Endothelial cell (in vitro differentiated cells): ENCODE data around the gene HELB. TPM values are rescaled to one million over a fixed set of nuclear protein-coding genes. Genes with fewer than 3 reads are reported as not detected.
"Not testable (repeated sequence)": the region's sequence is repeated elsewhere in the genome, so short reads cannot be mapped to it uniquely, and the experiment has no call there.

Experiments used
- DNase-seq: peaks from one replicate; pipeline ENCODE4 v3.0.0; 2021; ENCODE audit warnings: low spot score
- H3K27ac Mint-ChIP-seq: one replicate; pipeline ENCODE4 v1.8.0; 2021; ENCODE audit warnings: mixed read lengths, inconsistent platforms; ENCODE audit not compliant: unreplicated experiment
- H3K27me3 Mint-ChIP-seq: one replicate; pipeline ENCODE4 v1.8.0; 2021; ENCODE audit warnings: mild to moderate bottlenecking, moderate library complexity, mixed read lengths, inconsistent platforms; ENCODE audit not compliant: unreplicated experiment
- H3K36me3 Mint-ChIP-seq: one replicate; pipeline ENCODE4 v1.8.0; 2021; ENCODE audit warnings: mild to moderate bottlenecking, low read depth, mixed read lengths, inconsistent platforms; ENCODE audit not compliant: unreplicated experiment
- H3K4me1 Mint-ChIP-seq: one replicate; pipeline ENCODE4 v1.8.0; 2021; ENCODE audit warnings: mild to moderate bottlenecking, mixed read lengths, inconsistent platforms; ENCODE audit not compliant: unreplicated experiment
- H3K4me3 Mint-ChIP-seq: one replicate; pipeline ENCODE4 v1.8.0; 2021; ENCODE audit warnings: mild to moderate bottlenecking, mixed read lengths, inconsistent platforms; ENCODE audit not compliant: unreplicated experiment
- H3K9me3 Mint-ChIP-seq: one replicate; pipeline ENCODE4 v1.8.0; 2021; ENCODE audit warnings: mixed read lengths, inconsistent platforms; ENCODE audit not compliant: unreplicated experiment
- total RNA-seq: library from RNA; stranded (reverse); fragmentation: NEBNext Ultra II Directional; extraction: Animal tissue kit (Norgen Biotek cat#: 25700); gene quantifications from one replicate; pipeline ENCODE4 v1.2.1, GENCODE V29; 2021; ENCODE audit not compliant: unreplicated experiment
- TF ChIP-seq, protein P1 (sequence below): fragments of 200-600 bp; sonication (generic); IDR thresholded peaks from one replicate; pipeline ENCODE4 v1.5.0; 2021; ENCODE audit warnings: antibody characterized with exemption; ENCODE audit not compliant: unreplicated experiment

HELB gene
- total RNA-seq, 1 donor from 2014 or later = 3.7 TPM

DNA sequence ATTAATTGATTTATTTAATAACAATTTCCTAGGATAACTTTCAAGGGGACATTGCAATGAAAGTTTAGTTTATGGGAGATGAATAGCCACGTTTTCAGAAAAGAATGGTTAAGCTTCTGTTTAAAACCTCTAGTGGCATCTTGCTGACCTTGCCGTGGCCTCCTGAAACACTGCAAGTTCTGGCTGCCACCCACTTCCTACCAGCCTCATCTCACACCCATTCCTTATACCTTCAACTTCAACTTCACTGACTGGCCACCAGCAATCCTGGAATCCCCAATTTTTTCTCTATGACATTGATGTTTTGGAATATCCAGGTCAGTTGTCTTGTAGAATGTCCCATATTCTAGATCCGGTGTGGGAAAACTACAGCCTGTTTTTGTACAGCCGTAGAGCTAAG is 5.2 kb upstream of the HELB start:
- Mint-ChIP-seq H3K27ac (no peak overlapping the region), H3K36me3 (no peaks in the 10 kb centered on the region), H3K9me3 (no peaks in the 10 kb centered on the region), H3K27me3 (no peaks in the 10 kb centered on the region), H3K4me3 (no peak overlapping the region), H3K4me1 (no peaks in the 10 kb centered on the region)
- no peak for DNase-seq
- TF ChIP-seq, protein P1, sequence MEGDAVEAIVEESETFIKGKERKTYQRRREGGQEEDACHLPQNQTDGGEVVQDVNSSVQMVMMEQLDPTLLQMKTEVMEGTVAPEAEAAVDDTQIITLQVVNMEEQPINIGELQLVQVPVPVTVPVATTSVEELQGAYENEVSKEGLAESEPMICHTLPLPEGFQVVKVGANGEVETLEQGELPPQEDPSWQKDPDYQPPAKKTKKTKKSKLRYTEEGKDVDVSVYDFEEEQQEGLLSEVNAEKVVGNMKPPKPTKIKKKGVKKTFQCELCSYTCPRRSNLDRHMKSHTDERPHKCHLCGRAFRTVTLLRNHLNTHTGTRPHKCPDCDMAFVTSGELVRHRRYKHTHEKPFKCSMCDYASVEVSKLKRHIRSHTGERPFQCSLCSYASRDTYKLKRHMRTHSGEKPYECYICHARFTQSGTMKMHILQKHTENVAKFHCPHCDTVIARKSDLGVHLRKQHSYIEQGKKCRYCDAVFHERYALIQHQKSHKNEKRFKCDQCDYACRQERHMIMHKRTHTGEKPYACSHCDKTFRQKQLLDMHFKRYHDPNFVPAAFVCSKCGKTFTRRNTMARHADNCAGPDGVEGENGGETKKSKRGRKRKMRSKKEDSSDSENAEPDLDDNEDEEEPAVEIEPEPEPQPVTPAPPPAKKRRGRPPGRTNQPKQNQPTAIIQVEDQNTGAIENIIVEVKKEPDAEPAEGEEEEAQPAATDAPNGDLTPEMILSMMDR = no peak

DNA sequence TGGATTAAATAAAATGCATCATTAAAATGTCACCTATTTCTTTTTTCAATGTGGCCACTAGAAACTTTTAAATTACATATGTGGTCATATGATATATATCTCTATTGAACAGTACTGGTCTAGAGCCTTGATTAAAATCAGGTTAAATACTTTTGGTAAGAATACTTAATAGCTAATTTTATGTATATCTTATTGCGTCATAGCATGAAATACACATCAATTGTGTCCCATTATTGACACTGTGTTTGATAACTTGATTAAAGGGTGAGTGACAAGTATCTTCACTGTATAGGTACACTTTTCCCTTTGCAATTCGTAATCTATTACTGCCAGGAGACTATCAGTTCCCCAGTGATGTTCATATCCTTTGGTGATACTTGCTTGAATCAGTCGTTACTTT is 4.4 kb upstream of the HELB start:
- Mint-ChIP-seq H3K4me1 (peaks cover 4% of the 10 kb centered on the region), H3K9me3 (no peaks in the 10 kb centered on the region), H3K27ac (no peak overlapping the region), H3K36me3 (no peaks in the 10 kb centered on the region), H3K4me3 (no peak overlapping the region), H3K27me3 (no peaks in the 10 kb centered on the region)
- TF ChIP-seq, protein P1 = no peak
- no peak for DNase-seq

DNA sequence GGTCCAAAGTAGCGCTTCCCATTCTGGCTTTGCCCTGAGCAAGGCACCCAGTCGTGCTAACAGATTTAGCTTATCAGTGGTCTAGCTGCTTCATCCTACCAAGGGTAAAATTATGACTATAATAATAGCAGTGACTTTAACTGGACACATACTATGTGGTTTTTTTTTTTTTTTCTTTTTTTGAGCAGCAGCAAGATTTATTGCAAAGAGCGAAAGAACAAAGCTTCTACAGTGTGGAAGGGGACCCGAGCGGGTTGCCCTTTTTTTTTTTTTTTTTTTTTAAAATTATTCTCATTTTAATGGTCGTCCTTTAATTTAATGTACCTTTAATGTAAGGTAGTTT is 505 bp downstream of the HELB start:
- peaks cover 28% of the 10 kb centered on the region for H3K4me1 Mint-ChIP-seq
- H3K36me3 Mint-ChIP-seq = no peaks in the 10 kb centered on the region
- TF ChIP-seq, protein P1 = no peak
- no peaks in the 10 kb centered on the region for H3K9me3 Mint-ChIP-seq
- no peaks in the 10 kb centered on the region for H3K27me3 Mint-ChIP-seq
- peak overlapping the region; percentile 10 for H3K27ac Mint-ChIP-seq
- DNase-seq = no peak
- H3K4me3 Mint-ChIP-seq = peak overlapping the region; percentile 95

DNA sequence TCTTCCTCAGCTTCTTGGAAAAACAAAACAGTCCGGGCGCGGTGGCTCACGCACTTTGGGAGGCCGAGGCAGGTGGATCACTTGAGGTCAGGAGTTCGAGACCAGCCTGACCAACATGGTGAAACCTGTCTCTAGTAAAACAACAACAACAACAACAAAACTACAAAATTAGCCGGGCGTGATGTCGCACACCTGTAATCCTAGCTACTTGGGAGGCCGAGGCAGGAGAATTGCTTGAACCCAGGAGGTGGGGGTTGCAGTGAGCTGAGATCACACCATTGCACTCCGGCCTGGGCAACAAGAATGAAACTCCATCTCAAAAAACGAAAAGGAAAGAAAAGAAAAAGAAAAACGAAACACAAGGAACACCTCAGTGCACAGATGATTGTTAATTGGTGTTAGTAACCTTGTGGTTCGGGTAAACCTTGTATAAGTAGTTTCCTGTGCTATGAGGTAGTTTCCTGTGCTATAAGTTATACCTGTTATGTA is 1.1 kb downstream of the HELB start:
- H3K27me3 Mint-ChIP-seq, DNase-seq, H3K36me3 Mint-ChIP-seq, H3K9me3 Mint-ChIP-seq, H3K27ac Mint-ChIP-seq: not testable (repeated sequence)
- H3K4me1 Mint-ChIP-seq = peaks cover 28% of the 10 kb centered on the region
- H3K4me3 Mint-ChIP-seq = peak overlapping the region; percentile 68

DNA sequence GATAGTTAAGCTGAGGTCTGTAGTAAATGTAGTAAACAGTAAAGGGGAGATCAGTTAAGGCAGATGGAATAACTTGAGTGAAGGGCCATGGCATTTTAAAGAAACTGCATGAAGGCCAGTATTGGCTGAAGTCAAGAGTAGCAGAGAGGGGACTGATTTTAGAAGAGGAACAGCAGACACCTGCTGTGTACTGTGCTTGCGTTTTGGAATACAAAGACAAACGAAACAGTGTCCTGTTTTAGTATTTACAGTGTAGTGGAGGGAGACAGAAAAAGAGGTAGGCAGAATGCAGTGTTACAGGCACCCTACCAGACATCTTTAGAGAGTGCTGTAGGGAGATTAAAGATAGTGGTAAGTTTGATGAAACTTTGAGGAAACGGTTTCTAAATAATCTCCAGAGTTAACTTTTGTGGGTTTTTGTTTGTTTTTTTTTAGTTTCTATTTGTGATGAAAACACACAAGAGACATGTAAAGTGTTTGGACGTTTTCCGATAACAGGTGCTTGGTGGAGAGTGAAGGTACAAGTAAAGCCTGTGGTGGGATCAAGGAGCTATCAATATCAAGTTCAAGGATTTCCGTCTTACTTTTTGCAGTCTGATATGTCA is 2.1 kb downstream of the HELB start:
- Mint-ChIP-seq H3K9me3 (no peaks in the 10 kb centered on the region), H3K4me1 (peaks cover 28% of the 10 kb centered on the region), H3K27ac (peak overlapping the region; percentile 26), H3K4me3 (peak overlapping the region; percentile 40), H3K27me3 (no peaks in the 10 kb centered on the region), H3K36me3 (no peaks in the 10 kb centered on the region)
- TF ChIP-seq, protein P1 = no peak
- no peak for DNase-seq
